Common myeloid progenitor, CD34-positive (primary cell): Measurements from ENCODE around the gene HTRA2.

ENCODE experiments used
- CTCF ChIA-PET: fragments of 350-600 bp; sonication (Branson Sonifier 250); formaldehyde crosslinking; loops from one replicate; lab custom pipeline; 2021; ENCODE audit warnings: antibody characterized with exemption; lab: Charles Lee
- POLR2A ChIA-PET: fragments of 350-600 bp; sonication (Branson Sonifier 250); formaldehyde crosslinking; loops from one replicate; lab custom pipeline; 2021; ENCODE audit warnings: antibody characterized with exemption; lab: Charles Lee
- DNase-seq, 3 donors: peaks; one replicate each; pipeline versions ENCODE4 v3.0.0 to v3.0.0-alpha.2; 2013
- H3K27ac ChIP-seq, 2 experiments: 1 replicate in 1 of 2; 2 replicates in 1 of 2; pipeline ENCODE4 v1.7.0; 2013; ENCODE audit warnings: inconsistent platforms in 2 of 2, low read length in 2 of 2, mild to moderate bottlenecking in 2 of 2, low read depth in 1 of 2, moderate library complexity in 1 of 2; ENCODE audit not compliant: severe bottlenecking in 2 of 2, insufficient read depth in 1 of 2, poor library complexity in 1 of 2
- H3K27me3 ChIP-seq, 5 experiments: replicated peaks in 2 of 5; 1 replicate in 3 of 5; 2 replicates in 2 of 5; pipeline versions ENCODE4 v1.6.1 to v1.7.0; 2013; ENCODE audit warnings: low read length in 4 of 5, mild to moderate bottlenecking in 2 of 5, moderate library complexity in 2 of 5, inconsistent platforms in 1 of 5; ENCODE audit not compliant: insufficient read depth in 5 of 5, control insufficient read depth in 4 of 5
- H3K36me3 ChIP-seq, 4 experiments: 1 replicate in 2 of 4; 2 replicates in 2 of 4; pipeline versions ENCODE4 v1.6.1 to v1.7.0; 2013; ENCODE audit warnings: low read length in 3 of 4, control low read depth in 1 of 4, mild to moderate bottlenecking in 1 of 4; ENCODE audit not compliant: control insufficient read depth in 4 of 4, insufficient read depth in 4 of 4
- H3K4me1 ChIP-seq, 4 experiments: 1 replicate in 3 of 4; 2 replicates in 1 of 4; pipeline versions ENCODE4 v1.6.1 to v1.7.1; 2013; ENCODE audit warnings: low read length in 3 of 4, mild to moderate bottlenecking in 3 of 4, control low read depth in 1 of 4, inconsistent platforms in 1 of 4, moderate library complexity in 1 of 4; ENCODE audit not compliant: control insufficient read depth in 4 of 4, insufficient read depth in 4 of 4; ENCODE audit errors: control extremely low read depth in 1 of 4
- H3K4me3 ChIP-seq, 7 experiments: 1 replicate in 4 of 7; 2 replicates in 3 of 7; pipeline versions ENCODE4 v1.5.1 to v1.7.0; 2013; ENCODE audit warnings: mild to moderate bottlenecking in 7 of 7, low read length in 6 of 7, moderate library complexity in 6 of 7, inconsistent platforms in 2 of 7, low read depth in 2 of 7, control low read depth in 1 of 7; ENCODE audit not compliant: insufficient read depth in 4 of 7, control insufficient read depth in 1 of 7; ENCODE audit errors: extremely low read depth in 1 of 7
- H3K9me3 ChIP-seq, 5 experiments: 1 replicate in 4 of 5; 2 replicates in 1 of 5; pipeline versions ENCODE4 v1.6.1 to v1.7.1; 2013; ENCODE audit warnings: low read length in 4 of 5, mild to moderate bottlenecking in 2 of 5, inconsistent platforms in 1 of 5, low read depth in 1 of 5, moderate library complexity in 1 of 5; ENCODE audit not compliant: control insufficient read depth in 4 of 5, insufficient read depth in 2 of 5; ENCODE audit errors: control extremely low read depth in 1 of 5
- WGBS: methylation state at CpG from one replicate; pipeline ENCODE4 v1.1.5; 2013; ENCODE audit not compliant: insufficient coverage; 5-methylcytosine and 5-hydroxymethylcytosine counted together

HTRA2 gene

DNA sequence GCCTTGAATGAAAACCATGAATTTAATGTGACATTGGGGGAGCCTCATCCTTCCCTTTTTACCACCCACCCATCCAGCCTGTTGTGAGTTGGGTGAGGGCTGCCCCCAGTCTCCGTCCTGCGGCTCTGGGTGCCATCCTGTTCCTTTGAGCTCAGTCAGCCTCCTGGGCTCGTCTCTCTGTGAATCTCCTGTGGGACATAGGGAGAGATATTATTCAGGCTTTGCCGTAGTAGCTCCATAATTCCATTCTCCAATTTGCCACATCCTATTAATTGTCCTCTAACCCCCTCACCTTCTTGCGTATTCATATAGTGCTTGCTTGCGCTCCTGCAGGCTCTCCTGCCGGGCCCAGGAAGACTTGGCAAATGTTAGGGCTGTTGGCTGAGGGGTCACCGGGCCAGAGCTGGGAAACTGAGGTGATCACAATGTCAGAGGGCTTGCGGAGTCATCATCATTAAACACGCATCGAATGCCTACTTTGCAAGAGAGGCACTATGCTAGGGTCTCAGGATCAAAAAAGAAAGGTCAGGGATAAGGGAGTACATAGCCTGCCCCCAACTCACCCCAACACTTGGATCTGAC is 3.0 kb upstream of the HTRA2 start:
- WGBS = 99% methylated on average over 10 of the region's 11 CpGs
- H3K36me3 ChIP-seq = peaks cover 6 to 43% (median 19%) of the 10 kb centered on the region in 4 experiments
- CTCF ChIA-PET = interaction anchor here (0.7 to 10.0 kb wide), 8 partner anchors 8 to 55 kb away, joined by 3 to 143 read pairs (median 3); partner anchors contain the start of genes CCDC142, LBX2, PCGF1 and TTC31
- POLR2A ChIA-PET = interaction anchor here (1.0 kb wide), 1 partner anchor 11 kb away, joined by 3 read pairs; no protein-coding TSS in a partner anchor
- H3K9me3 ChIP-seq = no peaks in the 10 kb centered on the region
- peaks cover 6 to 30% (median 25%) of the 10 kb centered on the region in 4 experiments for H3K4me1 ChIP-seq
- H3K4me3 ChIP-seq = no peak overlapping the region
- peaks cover 0 to 4% (median 0%) of the 10 kb centered on the region in 5 experiments for H3K27me3 ChIP-seq
- no peak overlapping the region for H3K27ac ChIP-seq
- no peak for DNase-seq

DNA sequence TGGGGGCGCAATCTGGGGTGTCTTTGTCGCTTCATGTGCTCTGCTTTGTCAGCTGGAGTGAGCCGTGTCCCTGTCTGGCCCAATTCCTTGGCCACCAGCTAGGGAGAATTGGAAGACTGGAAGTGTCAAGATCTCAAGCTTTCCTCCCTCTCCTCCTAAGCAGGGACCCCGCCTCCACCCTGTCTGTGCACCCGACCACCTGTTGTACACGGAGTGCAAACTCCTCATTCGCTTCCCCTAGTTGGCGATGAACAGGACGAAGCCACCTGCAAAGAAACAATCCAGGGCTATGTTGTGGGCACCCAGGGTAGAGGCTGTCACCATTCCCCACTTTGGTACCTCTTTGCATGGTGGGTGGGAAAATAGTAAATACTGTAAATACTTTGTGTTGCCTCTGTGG is 2.0 kb upstream of the HTRA2 start:
- Histone ChIP-seq H3K4me3 (peak overlapping the region in 1 of 7 experiments; percentile 96), H3K27ac (no peak overlapping the region), H3K27me3 (no peaks in the 10 kb centered on the region), H3K36me3 (peaks cover 6 to 50% (median 23%) of the 10 kb centered on the region in 4 experiments), H3K4me1 (peaks cover 6 to 33% (median 25%) of the 10 kb centered on the region in 4 experiments), H3K9me3 (no peaks in the 10 kb centered on the region)
- no peak for DNase-seq
- POLR2A ChIA-PET = interaction anchor here (1.6 kb wide), 1 partner anchor 19 kb away, joined by 9 read pairs; no protein-coding TSS in a partner anchor
- CTCF ChIA-PET = interaction anchor here (0.9 to 10.0 kb wide), 5 partner anchors 13 to 49 kb away, joined by 3 to 143 read pairs (median 4); partner anchors contain the start of genes LBX2, PCGF1 and TTC31
- 100% methylated on average over 6 of the region's 9 CpGs for WGBS

- ChIA-PET CTCF (interaction anchor here (1.0 to 13.7 kb wide), 7 partner anchors 9 to 58 kb away, joined by 3 to 210 read pairs (median 53); partner anchors contain the start of genes LBX2, PCGF1 and TTC31), POLR2A (interaction anchor here (0.6 to 2.7 kb wide), 6 partner anchors 10 to 74 kb away, joined by 3 to 15 read pairs (median 4); partner anchors contain the start of genes CCDC142, INO80B, TLX2 and TTC31)
- WGBS = 15% methylated on average over 25 of the region's 29 CpGs
- Histone ChIP-seq H3K4me3 (peak overlapping the region; percentile 77 to 96 (median 86)), H3K27me3 (no peaks in the 10 kb centered on the region), H3K9me3 (no peaks in the 10 kb centered on the region), H3K4me1 (peaks cover 6 to 34% (median 25%) of the 10 kb centered on the region in 4 experiments), H3K36me3 (peaks cover 13 to 60% (median 33%) of the 10 kb centered on the region in 4 experiments), H3K27ac (peak overlapping the region; percentile 80 to 86)
- no peak for DNase-seq
Observed at GRCh38 chr2:74528600-74529356, 955 bp upstream of the HTRA2 start.

DNA sequence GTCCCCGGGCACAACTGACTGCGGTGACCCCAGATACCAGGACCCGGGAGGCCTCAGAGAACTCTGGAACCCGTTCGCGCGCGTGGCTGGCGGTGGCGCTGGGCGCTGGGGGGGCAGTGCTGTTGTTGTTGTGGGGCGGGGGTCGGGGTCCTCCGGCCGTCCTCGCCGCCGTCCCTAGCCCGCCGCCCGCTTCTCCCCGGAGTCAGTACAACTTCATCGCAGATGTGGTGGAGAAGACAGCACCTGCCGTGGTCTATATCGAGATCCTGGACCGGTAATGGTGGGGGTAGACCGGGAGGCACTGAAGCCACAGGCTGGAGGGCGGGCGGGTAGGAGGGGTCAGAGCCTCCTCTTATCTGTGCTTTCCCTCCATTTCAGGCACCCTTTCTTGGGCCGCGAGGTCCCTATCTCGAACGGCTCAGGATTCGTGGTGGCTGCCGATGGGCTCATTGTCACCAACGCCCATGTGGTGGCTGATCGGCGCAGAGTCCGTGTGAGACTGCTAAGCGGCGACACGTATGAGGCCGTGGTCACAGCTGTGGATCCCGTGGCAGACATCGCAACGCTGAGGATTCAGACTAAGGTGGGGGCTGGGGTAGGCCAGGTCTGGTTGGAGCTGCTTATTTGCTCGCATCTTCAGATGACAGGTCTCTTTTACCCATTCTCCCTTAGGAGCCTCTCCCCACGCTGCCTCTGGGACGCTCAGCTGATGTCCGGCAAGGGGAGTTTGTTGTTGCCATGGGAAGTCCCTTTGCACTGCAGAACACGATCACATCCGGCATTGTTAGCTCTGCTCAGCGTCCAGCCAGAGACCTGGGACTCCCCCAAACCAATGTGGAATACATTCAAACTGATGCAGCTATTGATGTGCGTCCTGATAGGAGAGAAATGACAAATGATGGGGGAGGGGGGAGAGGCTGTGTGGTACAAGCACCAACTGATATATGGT is 780 bp downstream of the HTRA2 start:
- Histone ChIP-seq H3K4me1 (peaks cover 6 to 43% (median 25%) of the 10 kb centered on the region in 4 experiments), H3K27me3 (no peaks in the 10 kb centered on the region), H3K36me3 (peaks cover 13 to 68% (median 38%) of the 10 kb centered on the region in 4 experiments), H3K9me3 (no peaks in the 10 kb centered on the region), H3K4me3 (peak overlapping the region; percentile 77 to 96 (median 86)), H3K27ac (peak overlapping the region; percentile 13 to 72)
- ChIA-PET POLR2A (interaction anchor here (1.3 to 2.7 kb wide), 3 partner anchors 16 to 72 kb away, joined by 3 to 15 read pairs (median 3); partner anchors contain the start of genes CCDC142, TLX2, TTC31 and WBP1), CTCF (interaction anchor here (1.2 to 13.7 kb wide), 15 partner anchors 9 to 151 kb away, joined by 3 to 210 read pairs (median 18); partner anchors contain the start of genes CCDC142, LBX2, MOGS and PCGF1)
- WGBS = 3% methylated on average over 35 of the region's 54 CpGs
- DNase-seq = peak; percentile 70 to 87 (median 75)

GRCh38 chr2:74531666-74532065 is 1.9 kb downstream of the HTRA2 start:
- ChIA-PET POLR2A (interaction anchor here (0.6 to 1.4 kb wide), 3 partner anchors 39 to 49 kb away, joined by 3 to 4 read pairs (median 4); partner anchors contain the start of genes CCDC142 and TTC31), CTCF (interaction anchor here (0.7 to 13.7 kb wide), 26 partner anchors 10 to 282 kb away, joined by 3 to 210 read pairs (median 5); partner anchors contain the start of genes C2orf81, CCDC142, LBX2 and MOGS)
- peaks cover 6 to 56% (median 28%) of the 10 kb centered on the region in 4 experiments for H3K36me3 ChIP-seq
- no peak overlapping the region for H3K27ac ChIP-seq
- peaks cover 6 to 48% (median 25%) of the 10 kb centered on the region in 4 experiments for H3K4me1 ChIP-seq
- peak overlapping the region in 1 of 7 experiments; percentile 96 for H3K4me3 ChIP-seq
- DNase-seq = no peak
- H3K27me3 ChIP-seq = no peaks in the 10 kb centered on the region
- 78% methylated on average over 7 of the region's 7 CpGs for WGBS
- no peaks in the 10 kb centered on the region for H3K9me3 ChIP-seq

DNA sequence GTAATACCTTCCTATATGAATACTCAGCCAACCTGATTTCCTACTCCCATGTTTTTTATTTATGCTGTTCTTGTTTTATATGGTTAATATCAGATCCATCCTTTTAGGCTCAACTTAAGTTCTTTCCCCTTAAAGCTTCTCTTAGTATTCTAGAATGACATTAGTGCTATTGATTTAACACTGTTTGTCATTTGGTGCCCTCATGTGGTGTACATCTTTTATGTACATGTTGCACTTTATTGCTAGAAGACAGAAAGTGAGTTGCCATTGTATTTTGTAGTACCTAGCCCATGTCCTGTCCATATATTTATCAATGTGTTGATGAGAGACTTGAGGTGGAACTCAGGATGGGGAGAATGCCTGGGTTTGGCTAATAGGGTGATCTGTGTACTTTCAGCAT is 2.5 kb downstream of the HTRA2 start:
- H3K36me3 ChIP-seq = peaks cover 6 to 53% (median 23%) of the 10 kb centered on the region in 4 experiments
- POLR2A ChIA-PET = interaction anchor here (0.6 to 1.4 kb wide), 3 partner anchors 29 to 45 kb away, joined by 3 to 4 read pairs (median 4); no protein-coding TSS in a partner anchor
- peaks cover 6 to 53% (median 25%) of the 10 kb centered on the region in 4 experiments for H3K4me1 ChIP-seq
- no peaks in the 10 kb centered on the region for H3K27me3 ChIP-seq
- no peak overlapping the region for H3K4me3 ChIP-seq
- H3K9me3 ChIP-seq = no peaks in the 10 kb centered on the region
- H3K27ac ChIP-seq = no peak overlapping the region
- CTCF ChIA-PET = interaction anchor here (0.7 to 13.7 kb wide), 26 partner anchors 9 to 282 kb away, joined by 3 to 210 read pairs (median 5); partner anchors contain the start of genes C2orf81, CCDC142, LBX2 and MRPL53
- peak; percentile 74 to 81 (median 80) for DNase-seq
